Lower lobe of right lung (tissue), 2 donors: Measurements from ENCODE around the gene MELK. TPM values are rescaled to one million over a fixed set of nuclear protein-coding genes. Genes with fewer than 3 reads are reported as not detected.

Experiments
- ATAC-seq, 2 donors: fragments of 200-7000 bp; cut with Tn5 transposase; one replicate each; pipeline ENCODE4 v1.9.1; 2020 to 2022; ENCODE audit warnings: mild to moderate bottlenecking in 2 of 2, moderate library complexity in 2 of 2
- DNase-seq: peaks from one replicate; pipeline ENCODE4 v3.0.0-alpha.2; 2020
- H3K27ac ChIP-seq: fragments of 200-600 bp; one replicate; pipeline ENCODE4 v1.8.0; 2022
- H3K27me3 ChIP-seq: fragments of 200-600 bp; one replicate; pipeline ENCODE4 v1.8.0; 2022; ENCODE audit warnings: low read depth
- H3K36me3 ChIP-seq: fragments of 200-600 bp; one replicate; pipeline ENCODE4 v1.8.0; 2022; ENCODE audit warnings: mild to moderate bottlenecking
- H3K4me1 ChIP-seq: fragments of 200-600 bp; one replicate; pipeline ENCODE4 v1.8.0; 2022
- H3K4me3 ChIP-seq: fragments of 200-600 bp; one replicate; pipeline ENCODE4 v1.8.0; 2022; ENCODE audit warnings: mild to moderate bottlenecking
- H3K9me3 ChIP-seq: fragments of 200-600 bp; one replicate; pipeline ENCODE4 v1.8.0; 2022
- intact Hi-C: fragments of 100-400 bp; cut with DNase I; formaldehyde crosslinking; loops from one replicate; pipeline ENCODE4 v1.11.0; 2022
- total RNA-seq: library from RNA; stranded (reverse); fragmentation: NEBNext Ultra II Directional; extraction: Animal tissue kit (Norgen Biotek cat#: 25700); gene quantifications from one replicate; pipeline ENCODE4 v1.2.1, GENCODE V29; 2021
- TF ChIP-seq, protein P1 (sequence below): fragments of 200-600 bp; IDR thresholded peaks from one replicate; pipeline ENCODE4 v1.8.0; 2022; ENCODE audit warnings: antibody characterized with exemption, mild to moderate bottlenecking
- donor health status: DM: no; HTN: yes; CAD: no; lungs with severe emphysema.

Gene MELK
- total RNA-seq, 1 donor from 2014 or later: 1.7 TPM

DNA sequence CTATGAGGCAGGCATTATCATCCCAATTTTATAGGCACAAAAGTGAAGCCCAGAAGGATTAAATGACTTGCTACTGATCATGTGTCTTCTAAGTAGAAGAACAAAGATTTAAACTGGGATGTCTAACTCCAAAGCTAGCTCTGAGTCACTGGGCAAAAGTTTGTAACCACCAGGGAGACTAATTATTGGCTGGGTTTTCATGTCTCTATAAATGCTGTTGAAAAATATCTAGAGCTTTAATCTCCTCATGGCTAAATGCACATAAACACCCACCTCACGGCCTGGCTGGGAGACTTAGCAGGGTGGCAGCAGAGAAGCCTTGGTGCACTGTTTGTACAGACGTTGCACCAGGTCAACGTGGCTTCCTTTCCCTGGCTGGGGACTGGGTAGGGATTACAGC is 144.6 kb downstream of the MELK start:
- ATAC-seq (no peak), DNase-seq (no peak)
- Histone ChIP-seq H3K4me3 (no peak overlapping the region), H3K36me3 (no peaks in the 10 kb centered on the region), H3K9me3 (no peaks in the 10 kb centered on the region), H3K27me3 (no peaks in the 10 kb centered on the region), H3K4me1 (no peaks in the 10 kb centered on the region), H3K27ac (no peak overlapping the region)
- TF ChIP-seq, protein P1, sequence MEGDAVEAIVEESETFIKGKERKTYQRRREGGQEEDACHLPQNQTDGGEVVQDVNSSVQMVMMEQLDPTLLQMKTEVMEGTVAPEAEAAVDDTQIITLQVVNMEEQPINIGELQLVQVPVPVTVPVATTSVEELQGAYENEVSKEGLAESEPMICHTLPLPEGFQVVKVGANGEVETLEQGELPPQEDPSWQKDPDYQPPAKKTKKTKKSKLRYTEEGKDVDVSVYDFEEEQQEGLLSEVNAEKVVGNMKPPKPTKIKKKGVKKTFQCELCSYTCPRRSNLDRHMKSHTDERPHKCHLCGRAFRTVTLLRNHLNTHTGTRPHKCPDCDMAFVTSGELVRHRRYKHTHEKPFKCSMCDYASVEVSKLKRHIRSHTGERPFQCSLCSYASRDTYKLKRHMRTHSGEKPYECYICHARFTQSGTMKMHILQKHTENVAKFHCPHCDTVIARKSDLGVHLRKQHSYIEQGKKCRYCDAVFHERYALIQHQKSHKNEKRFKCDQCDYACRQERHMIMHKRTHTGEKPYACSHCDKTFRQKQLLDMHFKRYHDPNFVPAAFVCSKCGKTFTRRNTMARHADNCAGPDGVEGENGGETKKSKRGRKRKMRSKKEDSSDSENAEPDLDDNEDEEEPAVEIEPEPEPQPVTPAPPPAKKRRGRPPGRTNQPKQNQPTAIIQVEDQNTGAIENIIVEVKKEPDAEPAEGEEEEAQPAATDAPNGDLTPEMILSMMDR: no peak
- intact Hi-C loops: no loop called here

DNA sequence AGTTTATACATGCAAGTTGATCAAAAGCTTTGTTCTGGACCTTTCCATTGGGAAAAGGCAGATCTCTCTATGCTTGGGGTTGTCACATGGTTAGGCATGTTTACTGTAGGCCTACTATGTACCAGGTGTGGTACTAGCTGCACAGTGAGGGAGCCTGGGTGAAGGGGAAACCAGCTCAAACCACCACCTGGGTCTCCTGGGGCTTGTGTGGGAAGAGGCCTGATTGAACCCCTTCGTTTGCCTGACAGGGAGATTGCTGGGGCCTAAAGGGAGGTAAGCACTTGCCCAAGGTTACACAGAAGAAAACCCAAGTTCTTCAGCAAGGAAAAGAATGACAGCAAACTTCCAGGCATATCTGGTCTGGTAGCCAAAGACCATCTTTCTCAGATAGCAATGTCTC is 145.9 kb downstream of the MELK start:
- DNase-seq (no peak), ATAC-seq (no peak)
- no peak overlapping the region for H3K27ac ChIP-seq
- no peaks in the 10 kb centered on the region for H3K27me3 ChIP-seq
- H3K9me3 ChIP-seq: no peaks in the 10 kb centered on the region
- H3K4me1 ChIP-seq: no peaks in the 10 kb centered on the region
- H3K36me3 ChIP-seq: no peaks in the 10 kb centered on the region
- intact Hi-C loops: no loop called here
- TF ChIP-seq, protein P1: no peak
- H3K4me3 ChIP-seq: no peak overlapping the region

DNA sequence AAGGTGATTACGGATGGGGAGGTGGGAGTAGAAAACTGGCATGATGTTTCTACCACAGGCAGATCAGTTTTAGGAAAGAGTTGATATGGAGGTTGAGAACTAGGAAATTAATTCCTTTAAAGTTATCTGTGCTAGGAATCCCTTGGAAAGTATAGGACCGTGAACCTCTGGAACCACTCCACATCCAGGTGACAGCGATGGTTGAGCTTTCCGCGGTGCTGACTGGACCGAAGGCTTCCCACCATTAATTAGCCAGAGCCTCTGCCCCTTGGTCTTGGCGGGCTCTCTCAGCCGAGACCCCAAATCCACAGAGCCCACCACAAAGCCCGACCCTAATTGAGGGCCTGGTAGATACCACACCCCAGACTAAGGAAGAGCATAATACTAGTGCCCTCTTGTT is 147.3 kb downstream of the MELK start:
- Histone ChIP-seq H3K4me3 (no peak overlapping the region), H3K4me1 (no peaks in the 10 kb centered on the region), H3K9me3 (no peaks in the 10 kb centered on the region), H3K27ac (no peak overlapping the region), H3K27me3 (no peaks in the 10 kb centered on the region), H3K36me3 (no peaks in the 10 kb centered on the region)
- DNase-seq (no peak), ATAC-seq (no peak)
- TF ChIP-seq, protein P1: no peak
- intact Hi-C loops: no loop called here

DNA sequence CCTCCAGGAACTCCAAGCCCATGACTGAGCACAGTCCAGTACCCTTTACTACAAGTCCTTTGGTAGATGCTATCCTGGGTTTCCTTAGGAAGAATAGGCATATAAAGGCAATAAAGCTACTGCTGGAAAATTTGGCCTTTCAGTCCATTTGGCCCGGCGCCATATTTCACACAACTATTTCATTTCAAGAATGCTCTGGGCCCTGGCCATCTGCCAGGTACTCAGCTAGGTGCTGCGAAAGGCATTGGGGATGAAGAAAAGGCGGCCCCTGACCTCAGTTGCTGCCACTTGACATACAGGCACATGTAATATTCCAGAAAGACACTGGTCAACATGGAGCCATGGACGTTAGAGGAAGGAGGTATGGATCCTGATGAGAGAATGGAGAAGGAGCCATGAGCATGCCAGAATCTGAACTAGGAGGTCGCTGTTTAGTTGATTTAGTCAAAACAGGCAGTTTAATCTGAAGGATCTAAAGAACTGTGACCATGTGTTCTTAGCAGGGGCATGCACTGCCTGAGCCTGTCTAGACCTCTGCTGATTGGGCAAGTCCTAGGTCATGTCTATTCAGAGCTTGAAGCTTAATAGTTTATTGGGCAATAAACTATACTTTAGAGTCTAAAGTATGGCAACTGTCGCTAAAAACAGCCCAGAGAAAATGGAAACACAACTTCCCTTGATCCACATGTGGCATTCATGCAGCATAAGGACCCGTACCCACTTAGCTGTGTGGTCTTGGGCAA is 149.3 kb downstream of the MELK start:
- no peaks in the 10 kb centered on the region for H3K27me3 ChIP-seq
- H3K4me3 ChIP-seq: no peak overlapping the region
- DNase-seq (peak; percentile 58), ATAC-seq (peak in 1 of 2 donors; percentile 35)
- H3K9me3 ChIP-seq: no peaks in the 10 kb centered on the region
- H3K27ac ChIP-seq: no peak overlapping the region
- TF ChIP-seq, protein P1: no peak
- H3K4me1 ChIP-seq: no peaks in the 10 kb centered on the region
- H3K36me3 ChIP-seq: no peaks in the 10 kb centered on the region
- intact Hi-C loops: no loop called here

DNA sequence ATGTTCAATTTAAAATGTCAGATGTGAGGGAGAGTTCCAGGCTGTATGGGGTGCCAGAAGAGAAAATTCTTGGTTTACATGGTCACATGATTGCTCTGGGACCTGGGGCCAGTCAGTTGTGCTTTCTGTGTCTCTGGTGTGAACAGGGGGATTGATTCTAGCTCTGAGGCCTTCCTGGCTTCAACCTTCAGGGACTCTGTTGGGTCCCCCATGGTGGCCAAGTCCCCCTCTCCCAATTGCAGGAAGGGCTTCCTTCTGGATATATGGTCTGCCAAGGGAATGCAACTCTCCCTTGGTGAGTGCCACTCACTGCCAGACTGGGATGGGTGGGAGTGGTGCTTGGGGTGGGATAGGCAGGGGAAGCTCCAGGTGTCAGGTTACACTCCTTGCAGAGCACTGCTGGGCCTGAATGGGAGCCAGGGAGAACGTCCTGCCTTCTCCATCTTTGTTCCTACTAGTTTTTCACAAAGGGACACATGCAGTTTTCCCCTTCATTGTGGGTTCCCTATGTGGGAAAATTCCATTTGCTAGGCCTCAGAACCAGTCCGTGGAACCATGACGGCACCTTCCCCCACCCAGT is 153.2 kb downstream of the MELK start:
- Histone ChIP-seq H3K4me1 (no peaks in the 10 kb centered on the region), H3K9me3 (no peaks in the 10 kb centered on the region), H3K27ac (no peak overlapping the region), H3K27me3 (no peaks in the 10 kb centered on the region), H3K36me3 (no peaks in the 10 kb centered on the region), H3K4me3 (no peak overlapping the region)
- ATAC-seq (no peak), DNase-seq (no peak)
- intact Hi-C loops: no loop called here
- TF ChIP-seq, protein P1: no peak

Other genes with a start within 250 kb of the MELK start
- 48.9 TPM for gene RNF38, start 172.6 kb upstream of the MELK start, total RNA-seq